H1 (cell line): ENCODE data around the gene NUP210. TPM values are rescaled to one million over a fixed set of nuclear protein-coding genes. Genes with fewer than 3 reads are reported as not detected.

ENCODE experiments used
- CTCF ChIA-PET: fragments of 300-600 bp; sonication (Branson Sonifier 250); formaldehyde crosslinking; loops from one replicate; lab custom pipeline; 2021; ENCODE audit not compliant: partially characterized antibody; lab: Charles Lee
- POLR2A ChIA-PET: fragments of 300-600 bp; sonication (Branson Sonifier 250); formaldehyde crosslinking; loops from one replicate; lab custom pipeline; 2021; ENCODE audit warnings: inconsistent platforms; ENCODE audit not compliant: partially characterized antibody; lab: Charles Lee
- DNase-seq, 2 experiments: peaks; one replicate each; pipeline versions ENCODE4 v3.0.0 to v3.0.0-alpha.2; 2010 to 2022; ENCODE audit warnings: low spot score in 2 of 2, low read depth in 1 of 2, mixed read lengths in 1 of 2
- FAIRE-seq: peaks from 2 replicates; lab custom pipeline; 2011; peaks lifted over from hg19 to GRCh38; lab: Jason Lieb, UNC
- H2AFZ ChIP-seq: 2 replicates; pipeline ENCODE4 v1.8.1; 2012; ENCODE audit warnings: low read length, inconsistent platforms
- H2AK5ac ChIP-seq: 2 replicates; pipeline ENCODE4 v1.6.1; 2013; ENCODE audit warnings: low read depth, low read length
- H2BK120ac ChIP-seq: replicated peaks from 2 replicates; pipeline ENCODE3; 2013; ENCODE audit warnings: low read depth, low read length, inconsistent platforms
- H2BK12ac ChIP-seq: 2 replicates; pipeline ENCODE4 v1.6.1; 2013; ENCODE audit warnings: low read depth, low read length
- H2BK15ac ChIP-seq: 2 replicates; pipeline ENCODE4 v1.6.1; 2013; ENCODE audit warnings: low read length
- H2BK20ac ChIP-seq: 2 replicates; pipeline ENCODE4 v1.6.1; 2013; ENCODE audit warnings: low read length
- H2BK5ac ChIP-seq: 2 replicates; pipeline ENCODE4 v1.6.1; 2013; ENCODE audit warnings: low read depth, low read length
- H3K14ac ChIP-seq: 2 replicates; pipeline ENCODE4 v1.6.1; 2013; ENCODE audit warnings: inconsistent platforms; ENCODE audit not compliant: insufficient read length
- H3K18ac ChIP-seq: 2 replicates; pipeline ENCODE4 v1.6.1; 2013; ENCODE audit warnings: low read length; ENCODE audit errors: extremely low read depth
- H3K23ac ChIP-seq: 2 replicates; pipeline ENCODE4 v1.6.1; 2013; ENCODE audit warnings: inconsistent platforms; ENCODE audit not compliant: insufficient read length
- H3K23me2 ChIP-seq: 2 replicates; pipeline ENCODE4 v1.6.1; 2013; ENCODE audit warnings: low read depth, low read length
- H3K27ac ChIP-seq: 2 replicates; pipeline ENCODE4 v1.6.1; 2011; ENCODE audit warnings: low read depth, low read length, inconsistent platforms
- H3K27me3 ChIP-seq, 4 experiments: replicated peaks in 1 of 4; 1 replicate in 1 of 4; 2 replicates in 3 of 4; pipeline versions ENCODE4 v1.6.1 to v1.8.1; 2011 to 2013; ENCODE audit warnings: low read length in 3 of 4, mild to moderate bottlenecking in 3 of 4, inconsistent platforms in 2 of 4, mixed read lengths in 2 of 4, moderate library complexity in 1 of 4; ENCODE audit not compliant: control insufficient read depth in 3 of 4, insufficient read depth in 3 of 4; ENCODE audit errors: extremely low read depth in 1 of 4
- H3K36me3 ChIP-seq, 4 experiments: 2 replicates each; pipeline versions ENCODE4 v1.6.1 to v1.8.1; 2011 to 2013; ENCODE audit warnings: mild to moderate bottlenecking in 4 of 4, low read length in 3 of 4, moderate library complexity in 2 of 4, control low read depth in 1 of 4, inconsistent platforms in 1 of 4; ENCODE audit not compliant: insufficient read depth in 4 of 4, control insufficient read depth in 2 of 4
- H3K4ac ChIP-seq: replicated peaks from 2 replicates; pipeline ENCODE3; 2013; ENCODE audit warnings: low read length, low read depth, mixed read lengths, inconsistent platforms; ENCODE audit not compliant: insufficient read length
- H3K4me1 ChIP-seq, 4 experiments: replicated peaks in 1 of 4; 1 replicate in 1 of 4; 2 replicates in 3 of 4; pipeline versions ENCODE4 v1.6.1 to v1.8.1; 2011 to 2013; ENCODE audit warnings: low read length in 3 of 4, inconsistent platforms in 2 of 4, mixed read lengths in 1 of 4; ENCODE audit not compliant: insufficient read depth in 4 of 4, control insufficient read depth in 3 of 4
- H3K4me2 ChIP-seq, 2 experiments: 2 replicates each; pipeline versions ENCODE4 v1.6.1 to v1.8.1; 2011 to 2013; ENCODE audit warnings: low read depth in 2 of 2, low read length in 2 of 2, control low read depth in 1 of 2, inconsistent platforms in 1 of 2, mild to moderate bottlenecking in 1 of 2; ENCODE audit not compliant: insufficient read depth in 1 of 2
- H3K4me3 ChIP-seq, 4 experiments: fragments of 200-600, 300-600 bp in 1 of 4; sonication (generic), shearing (Covaris generic), sonication (Bioruptor Twin) in 1 of 4; 2 replicates each; pipeline versions ENCODE4 v1.5.1 to v1.8.1; 2011 to 2016; ENCODE audit warnings: low read length in 4 of 4, low read depth in 3 of 4, control low read depth in 2 of 4, inconsistent platforms in 2 of 4, mild to moderate bottlenecking in 2 of 4, mixed read lengths in 1 of 4, moderate library complexity in 1 of 4; ENCODE audit not compliant: insufficient read depth in 2 of 4; ENCODE audit errors: extremely low read depth in 1 of 4
- H3K56ac ChIP-seq: replicated peaks from 2 replicates; pipeline ENCODE3; 2013; ENCODE audit warnings: low read depth, mild to moderate bottlenecking, mixed read lengths, low read length, inconsistent platforms; ENCODE audit not compliant: insufficient read length
- H3K79me1 ChIP-seq: 2 replicates; pipeline ENCODE4 v1.6.1; 2013; ENCODE audit warnings: low read depth, low read length, control low read depth
- H3K79me2 ChIP-seq, 2 experiments: 2 replicates each; pipeline versions ENCODE4 v1.6.1 to v1.8.1; 2012 to 2013; ENCODE audit warnings: low read length in 2 of 2, mild to moderate bottlenecking in 2 of 2, inconsistent platforms in 1 of 2; ENCODE audit not compliant: insufficient read depth in 2 of 2, control insufficient read depth in 1 of 2
- H3K9ac ChIP-seq, 4 experiments: replicated peaks in 1 of 4; 1 replicate in 1 of 4; 2 replicates in 3 of 4; pipeline versions ENCODE4 v1.6.1 to v1.8.1; 2011 to 2013; ENCODE audit warnings: low read depth in 3 of 4, low read length in 3 of 4, control low read depth in 2 of 4, mild to moderate bottlenecking in 2 of 4, moderate library complexity in 2 of 4, inconsistent platforms in 1 of 4; ENCODE audit errors: extremely low read depth in 1 of 4
- H3K9me3 ChIP-seq, 2 experiments: 2 replicates each; pipeline versions ENCODE4 v1.6.1 to v1.8.1; 2012 to 2013; ENCODE audit warnings: mild to moderate bottlenecking in 2 of 2, moderate library complexity in 2 of 2, control low read depth in 1 of 2, inconsistent platforms in 1 of 2, low read depth in 1 of 2, low read length in 1 of 2, mixed read lengths in 1 of 2; ENCODE audit not compliant: insufficient read depth in 2 of 2
- H4K20me1 ChIP-seq, 2 experiments: replicated peaks in 1 of 2; 2 replicates each; pipeline versions ENCODE3 to v1.8.1; 2011 to 2013; ENCODE audit warnings: inconsistent platforms in 2 of 2, low read length in 2 of 2, mild to moderate bottlenecking in 1 of 2; ENCODE audit not compliant: insufficient read depth in 2 of 2, control insufficient read depth in 1 of 2
- H4K5ac ChIP-seq: 2 replicates; pipeline ENCODE4 v1.6.1; 2013; ENCODE audit warnings: low read length, low read depth, mixed read lengths, inconsistent platforms; ENCODE audit not compliant: insufficient read length
- H4K8ac ChIP-seq: 2 replicates; pipeline ENCODE4 v1.8.0; 2013; ENCODE audit warnings: mild to moderate bottlenecking, moderate library complexity, low read length, inconsistent platforms; ENCODE audit not compliant: insufficient read depth; ENCODE audit errors: extremely low read depth
- H4K91ac ChIP-seq: replicated peaks from 2 replicates; pipeline ENCODE3; 2013; ENCODE audit warnings: low read length, mixed read lengths, inconsistent platforms; ENCODE audit not compliant: insufficient read length
- BCL11A ChIP-seq, 2 experiments: IDR thresholded peaks; one replicate each; pipeline ENCODE4 v1.6.1; 2011; ENCODE audit warnings: low read depth in 2 of 2, low read length in 2 of 2, mild to moderate bottlenecking in 2 of 2
- CHD1 ChIP-seq: IDR thresholded peaks from 2 replicates; pipeline ENCODE4 v1.6.1; 2012; ENCODE audit warnings: low read depth, low read length, improper control_type of control experiment
- USF2 ChIP-seq: IDR thresholded peaks from 2 replicates; pipeline ENCODE4 v1.6.1; 2011; ENCODE audit warnings: low read length, improper control_type of control experiment
- WGBS, 2 experiments: shearing (Covaris generic) in 1 of 2; methylation state at CpG; one replicate each; pipeline versions ENCODE4 v1.1.6 to v1.1.7; 2013 to 2015; ENCODE audit warnings: low lambda C conversion rate in 2 of 2, mixed read lengths in 2 of 2, inconsistent platforms in 1 of 2, low coverage in 1 of 2, missing lambda C conversion rate in 1 of 2; ENCODE audit not compliant: insufficient replicate concordance in 2 of 2, insufficient coverage in 1 of 2, insufficient read length in 1 of 2; ENCODE audit errors: extremely low coverage in 1 of 2, missing lambda C conversion rate in 1 of 2; 5-methylcytosine and 5-hydroxymethylcytosine counted together
- polyA plus RNA-seq, 7 experiments: library from polyadenylated mRNA; depleted of rRNA in 3 of 7; stranded (reverse) in 5 of 7; unstranded in 2 of 7; fragments of >200 nt in 5 of 7; fragments of 200-250 nt in 2 of 7; gene quantifications; 1 replicate in 5 of 7; 2 replicates in 1 of 7; 4 replicates in 1 of 7; pipeline versions ENCODE4 v1.2.1 to v1.2.3, GENCODE V29; 2011 to 2013; ENCODE audit warnings: missing spikeins in 2 of 7, mixed read lengths in 2 of 7
- total RNA-seq: library from RNA; stranded (reverse); fragmentation: NEBNext Ultra II Directional; extraction: Animal tissue kit (Norgen Biotek cat#: 25700); gene quantifications from 2 replicates; pipeline ENCODE4 v1.2.1, GENCODE V29; 2021
- TF ChIP-seq, protein P1 (sequence below), 3 experiments: IDR thresholded peaks; 1 replicate in 2 of 3; 2 replicates in 1 of 3; pipeline versions ENCODE4 v1.5.1 to v1.6.1; 2011; ENCODE audit warnings: low read length in 3 of 3, mild to moderate bottlenecking in 3 of 3, inconsistent platforms in 2 of 3, low read depth in 1 of 3, moderate library complexity in 1 of 3; ENCODE audit not compliant: insufficient read depth in 1 of 3; ENCODE audit errors: control extremely low read depth in 1 of 3

Gene NUP210
- total and polyA plus RNA-seq, 2 of the 8 experiments (the other 6 are each of a cell fraction or from before 2014, with no cell fraction given): 51.0 to 53.7 TPM

- Histone ChIP-seq H4K20me1 (peaks cover 2 to 4% of the 10 kb centered on the region in 2 experiments), H2AFZ (no peak overlapping the region), H3K14ac (no peak overlapping the region), H3K9ac (no peak overlapping the region), H3K27ac (no peak overlapping the region), H2BK20ac (no peak overlapping the region), H3K18ac (no peak overlapping the region), H3K27me3 (no peaks in the 10 kb centered on the region), H3K23ac (no peak overlapping the region), H2BK5ac (no peak overlapping the region), H3K56ac (no peak overlapping the region), H4K91ac (no peak overlapping the region), H2BK15ac (no peak overlapping the region), H4K5ac (no peak overlapping the region), H3K4me3 (no peak overlapping the region), H3K79me1 (no peaks in the 10 kb centered on the region), H3K4me1 (no peaks in the 10 kb centered on the region), H3K79me2 (no peaks in the 10 kb centered on the region), H3K23me2 (no peaks in the 10 kb centered on the region), H2BK12ac (no peak overlapping the region), H2AK5ac (no peak overlapping the region), H4K8ac (no peak overlapping the region), H3K4ac (no peak overlapping the region), H2BK120ac (no peak overlapping the region), H3K36me3 (peaks cover 9 to 39% (median 20%) of the 10 kb centered on the region in 4 experiments; a peak in 6 of 8 replicates), H3K9me3 (no peaks in the 10 kb centered on the region), H3K4me2 (no peak overlapping the region)
- no peak for FAIRE-seq
- POLR2A ChIA-PET: interaction anchor here (0.6 kb wide), 1 partner anchor 34 kb away, joined by 3 read pairs; no protein-coding TSS in a partner anchor
- TF ChIP-seq CHD1: no peak
- no peak for TF ChIP-seq BCL11A (IDR thresholded peaks at IDR 0.05; ENCODE audit: low read depth in 2 of 2, low read length in 2 of 2)
- no peak for TF ChIP-seq USF2
- TF ChIP-seq, protein P1, sequence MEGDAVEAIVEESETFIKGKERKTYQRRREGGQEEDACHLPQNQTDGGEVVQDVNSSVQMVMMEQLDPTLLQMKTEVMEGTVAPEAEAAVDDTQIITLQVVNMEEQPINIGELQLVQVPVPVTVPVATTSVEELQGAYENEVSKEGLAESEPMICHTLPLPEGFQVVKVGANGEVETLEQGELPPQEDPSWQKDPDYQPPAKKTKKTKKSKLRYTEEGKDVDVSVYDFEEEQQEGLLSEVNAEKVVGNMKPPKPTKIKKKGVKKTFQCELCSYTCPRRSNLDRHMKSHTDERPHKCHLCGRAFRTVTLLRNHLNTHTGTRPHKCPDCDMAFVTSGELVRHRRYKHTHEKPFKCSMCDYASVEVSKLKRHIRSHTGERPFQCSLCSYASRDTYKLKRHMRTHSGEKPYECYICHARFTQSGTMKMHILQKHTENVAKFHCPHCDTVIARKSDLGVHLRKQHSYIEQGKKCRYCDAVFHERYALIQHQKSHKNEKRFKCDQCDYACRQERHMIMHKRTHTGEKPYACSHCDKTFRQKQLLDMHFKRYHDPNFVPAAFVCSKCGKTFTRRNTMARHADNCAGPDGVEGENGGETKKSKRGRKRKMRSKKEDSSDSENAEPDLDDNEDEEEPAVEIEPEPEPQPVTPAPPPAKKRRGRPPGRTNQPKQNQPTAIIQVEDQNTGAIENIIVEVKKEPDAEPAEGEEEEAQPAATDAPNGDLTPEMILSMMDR (IDR thresholded peaks at IDR 0.05; ENCODE audit: control extremely low read depth in 1 of 3, insufficient read depth in 1 of 3, low read depth in 1 of 3, low read length in 3 of 3): no peak
- no peak for DNase-seq
- WGBS, 2 experiments: 91% methylated on average over 10 of the region's 10 CpGs; no CpG with 5 or more reads in 1 of the 2 experiments
- CTCF ChIA-PET: interaction anchor here (1.0 to 2.6 kb wide), 11 partner anchors 9 to 225 kb away, joined by 3 to 7 read pairs (median 4); no protein-coding TSS in a partner anchor
These were observed 103.5 kb downstream of the NUP210 start for GRCh38 chr3:13316603-13317002.
